A673 (cell line): Measurements from ENCODE around the gene LDB2.

Experiments
- EZH2 ChIP-seq: fragments of 200-600 bp; sonication (generic); IDR thresholded peaks from 2 replicates; pipeline ENCODE4 v1.6.1; 2017; ENCODE audit warnings: borderline replicate concordance, low read depth, mild to moderate bottlenecking, mixed read lengths, antibody characterized with exemption, low read length; ENCODE audit not compliant: poor library complexity, severe bottlenecking
- TF ChIP-seq, protein P1 (sequence below): fragments of 300-800, 200-600 bp; sonication (generic); conservative IDR thresholded peaks from 2 replicates; pipeline ENCODE4 v1.5.1; 2017; ENCODE audit warnings: low read depth, mild to moderate bottlenecking, antibody characterized with exemption, low read length, moderate library complexity, mixed read lengths

DNA sequence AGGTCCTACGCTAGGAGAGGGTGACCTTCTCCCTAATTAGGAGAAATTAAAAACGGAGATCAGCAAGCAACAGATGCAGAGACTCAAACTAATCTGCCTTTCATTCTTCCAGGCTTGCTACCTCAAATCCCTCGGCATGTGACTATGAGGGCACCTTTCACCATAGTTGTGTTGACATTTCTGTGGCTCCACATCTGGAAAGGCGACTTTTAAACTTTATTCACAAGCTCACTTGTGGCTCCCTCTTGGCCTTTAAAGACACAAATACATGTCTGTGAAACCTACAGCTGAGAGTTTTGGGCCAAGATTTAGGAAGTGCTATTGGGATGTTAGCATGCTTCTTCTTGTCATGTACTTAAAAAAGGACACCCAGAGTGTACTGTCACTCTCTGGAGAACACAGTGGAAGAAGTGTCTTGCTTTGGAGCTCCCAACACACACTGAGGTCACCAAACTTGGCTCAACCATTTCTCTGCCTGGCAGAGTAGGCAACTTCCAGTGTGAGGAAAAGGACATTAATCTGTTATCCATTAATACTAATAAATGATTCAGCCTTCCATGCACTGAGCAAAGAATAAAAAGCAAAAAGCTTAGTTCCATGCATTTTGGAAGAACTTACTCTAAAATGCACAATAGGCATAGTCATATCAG lies 60.1 kb downstream of the LDB2 start:
- TF ChIP-seq, protein P1, sequence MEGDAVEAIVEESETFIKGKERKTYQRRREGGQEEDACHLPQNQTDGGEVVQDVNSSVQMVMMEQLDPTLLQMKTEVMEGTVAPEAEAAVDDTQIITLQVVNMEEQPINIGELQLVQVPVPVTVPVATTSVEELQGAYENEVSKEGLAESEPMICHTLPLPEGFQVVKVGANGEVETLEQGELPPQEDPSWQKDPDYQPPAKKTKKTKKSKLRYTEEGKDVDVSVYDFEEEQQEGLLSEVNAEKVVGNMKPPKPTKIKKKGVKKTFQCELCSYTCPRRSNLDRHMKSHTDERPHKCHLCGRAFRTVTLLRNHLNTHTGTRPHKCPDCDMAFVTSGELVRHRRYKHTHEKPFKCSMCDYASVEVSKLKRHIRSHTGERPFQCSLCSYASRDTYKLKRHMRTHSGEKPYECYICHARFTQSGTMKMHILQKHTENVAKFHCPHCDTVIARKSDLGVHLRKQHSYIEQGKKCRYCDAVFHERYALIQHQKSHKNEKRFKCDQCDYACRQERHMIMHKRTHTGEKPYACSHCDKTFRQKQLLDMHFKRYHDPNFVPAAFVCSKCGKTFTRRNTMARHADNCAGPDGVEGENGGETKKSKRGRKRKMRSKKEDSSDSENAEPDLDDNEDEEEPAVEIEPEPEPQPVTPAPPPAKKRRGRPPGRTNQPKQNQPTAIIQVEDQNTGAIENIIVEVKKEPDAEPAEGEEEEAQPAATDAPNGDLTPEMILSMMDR = no peak
- no peak for TF ChIP-seq EZH2
